Stomach (tissue), 4 donors: ENCODE measurements around the gene ATP9A.

Experiments used
- CTCF ChIP-seq, 7 experiments: fragments of 450-650 bp in 4 of 7; fragments of 200-600 bp in 3 of 7; sonication (generic) in 3 of 7; IDR thresholded peaks; one replicate each; pipeline ENCODE4 v1.5.1; 2016 to 2019; ENCODE audit warnings: antibody characterized with exemption in 7 of 7, control low read depth in 2 of 7, mild to moderate bottlenecking in 1 of 7
- EP300 ChIP-seq: sonication (generic); formaldehyde crosslinking; IDR thresholded peaks from one replicate; pipeline ENCODE4 v1.6.1; 2017; ENCODE audit warnings: antibody characterized with exemption
- POLR2A ChIP-seq, 4 donors: fragments of 450-650 bp; IDR thresholded peaks; one replicate each; pipeline ENCODE4 v1.6.1; 2016; ENCODE audit warnings: antibody characterized with exemption in 4 of 4, control low read depth in 2 of 4, mild to moderate bottlenecking in 1 of 4, moderate library complexity in 1 of 4

DNA sequence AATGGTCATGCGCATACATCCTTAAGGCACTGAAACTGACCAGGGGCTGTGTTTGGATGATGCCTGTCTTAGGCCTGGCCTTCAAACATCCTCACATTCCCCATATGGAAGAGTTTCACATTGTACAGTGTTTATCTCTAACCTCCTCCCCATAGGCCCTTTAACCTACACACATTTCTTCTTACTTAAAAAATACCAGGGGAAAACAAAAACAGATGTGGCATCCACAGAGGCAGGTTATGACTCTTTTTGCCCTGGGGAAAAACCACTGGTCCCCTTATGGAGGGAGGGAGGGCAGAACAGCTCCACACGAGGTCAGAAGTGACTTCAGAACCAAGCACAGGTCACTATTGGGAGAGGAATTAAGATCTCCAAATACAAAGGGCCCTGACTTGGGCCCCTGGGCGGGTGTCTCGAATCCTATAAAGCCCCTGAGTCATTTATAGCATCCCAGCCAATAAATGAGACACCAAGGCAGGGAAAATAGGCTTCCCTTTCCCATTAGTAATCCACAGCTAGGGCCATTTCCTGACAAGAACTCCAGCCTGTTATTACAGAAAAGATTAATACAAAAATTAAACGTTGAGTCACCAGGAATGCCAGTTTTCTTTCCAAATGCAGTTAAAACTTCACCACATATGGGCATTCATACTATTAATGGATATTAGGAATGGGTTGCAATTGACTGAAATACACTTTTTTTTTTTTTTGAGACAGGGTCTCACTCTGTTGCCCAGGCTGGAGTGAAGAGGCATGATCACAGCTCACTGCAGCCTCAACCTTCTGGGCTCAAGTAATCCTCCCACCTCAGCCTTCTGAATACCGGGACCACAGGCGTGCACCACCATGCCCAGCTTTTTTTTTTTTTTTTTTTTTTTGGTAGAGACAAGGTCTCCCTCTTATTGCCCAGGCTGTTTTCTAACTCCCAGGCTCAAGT, 107.2 kb downstream of the ATP9A start:
- TF ChIP-seq CTCF (IDR thresholded peaks at IDR 0.05) (no peak), POLR2A (IDR thresholded peaks at IDR 0.05) (no peak), EP300 (no peak)
